Neural progenitor cell (in vitro differentiated cells): ENCODE measurements around the gene PRXL2C. TPM values are rescaled to one million over a fixed set of nuclear protein-coding genes. Genes with fewer than 3 reads are reported as not detected.
"Not testable (repeated sequence)": the region's sequence is repeated elsewhere in the genome, so short reads cannot be mapped to it uniquely, and the experiment has no call there.

Experiments
- DNase-seq: peaks from one replicate; pipeline ENCODE4 v3.0.0-alpha.2; 2016; ENCODE audit warnings: low spot score
- H2AFZ ChIP-seq: fragments of 200-600 bp; sonication (generic); replicated peaks from 2 replicates; pipeline ENCODE4 v1.6.1; 2016; ENCODE audit warnings: antibody characterized with exemption
- H3F3A ChIP-seq: fragments of 200-600 bp; sonication (generic); 2 replicates; pipeline ENCODE4 v1.6.1; 2016; ENCODE audit warnings: antibody characterized with exemption, low read depth
- H3K27ac ChIP-seq: fragments of 200-600 bp; sonication (generic); 2 replicates; pipeline ENCODE4 v1.5.1; 2016; ENCODE audit warnings: mild to moderate bottlenecking
- H3K27me3 ChIP-seq: fragments of 200-600 bp; sonication (generic); 2 replicates; pipeline ENCODE4 v1.6.1; 2016; ENCODE audit warnings: mild to moderate bottlenecking, moderate library complexity
- H3K36me3 ChIP-seq: fragments of 200-600 bp; sonication (generic); 2 replicates; pipeline ENCODE4 v1.5.1; 2016
- H3K4me1 ChIP-seq: fragments of 200-600 bp; sonication (generic); 2 replicates; pipeline ENCODE4 v1.6.1; 2016; ENCODE audit warnings: mixed run types
- H3K4me2 ChIP-seq: fragments of 200-600 bp; sonication (generic); 2 replicates; pipeline ENCODE4 v1.6.1; 2016
- H3K4me3 ChIP-seq: fragments of 200-600 bp; sonication (generic); 2 replicates; pipeline ENCODE4 v1.5.1; 2016
- H3K79me2 ChIP-seq: fragments of 200-600 bp; sonication (generic); 2 replicates; pipeline ENCODE4 v1.6.1; 2016; ENCODE audit warnings: low read depth
- H3K9ac ChIP-seq: fragments of 200-600 bp; sonication (generic); 2 replicates; pipeline ENCODE4 v1.6.1; 2016
- H3K9me3 ChIP-seq: fragments of 200-600 bp; sonication (generic); 2 replicates; pipeline ENCODE4 v1.5.1; 2016; ENCODE audit warnings: low read depth
- H4K20me1 ChIP-seq: fragments of 200-600 bp; sonication (generic); 2 replicates; pipeline ENCODE4 v1.6.1; 2016; ENCODE audit warnings: low read depth
- H3K27ac Mint-ChIP-seq: 3 replicates; pipeline ENCODE4 v1.8.0; 2021; ENCODE audit warnings: mixed read lengths
- H3K27me3 Mint-ChIP-seq: 2 replicates; pipeline ENCODE4 v1.8.0; 2022; ENCODE audit warnings: low read depth, mild to moderate bottlenecking, inconsistent platforms, moderate library complexity, mixed read lengths; ENCODE audit not compliant: insufficient read depth
- H3K36me3 Mint-ChIP-seq: 3 replicates; pipeline ENCODE4 v1.8.0; 2021; ENCODE audit warnings: mixed read lengths
- H3K4me1 Mint-ChIP-seq: 3 replicates; pipeline ENCODE4 v1.8.0; 2021; ENCODE audit warnings: mixed read lengths
- H3K4me3 Mint-ChIP-seq: 3 replicates; pipeline ENCODE4 v1.8.0; 2021; ENCODE audit warnings: mild to moderate bottlenecking, moderate library complexity, mixed read lengths
- H3K9me3 Mint-ChIP-seq: 3 replicates; pipeline ENCODE4 v1.8.0; 2020; ENCODE audit warnings: mixed read lengths
- EZH2 ChIP-seq: fragments of 200-600 bp; sonication (generic); IDR thresholded peaks from 2 replicates; pipeline ENCODE4 v1.6.1; 2017; ENCODE audit warnings: antibody characterized with exemption, mild to moderate bottlenecking, moderate library complexity
- EZH2phosphoT487 ChIP-seq: fragments of 200-600 bp; sonication (generic); IDR thresholded peaks from 2 replicates; pipeline ENCODE4 v1.6.1; 2017; ENCODE audit warnings: antibody characterized with exemption
- total RNA-seq: library from RNA; depleted of rRNA; stranded (reverse); fragments of >200 nt; gene quantifications from 2 replicates; pipeline ENCODE4 v1.2.3, GENCODE V29; 2015; ENCODE audit warnings: low replicate concordance
- TF ChIP-seq, protein P1 (sequence below): fragments of 200-600 bp; sonication (generic); IDR thresholded peaks from 2 replicates; pipeline ENCODE4 v1.5.1; 2017; ENCODE audit warnings: antibody characterized with exemption, mild to moderate bottlenecking

PRXL2C gene
- total RNA-seq, 1 donor from 2014 or later: 5.1 TPM

GRCh38 chr9:96617439-96618185, 37.5 kb downstream of the PRXL2C start:
- H3K27ac ChIP-seq: no peak overlapping the region
- peaks cover 28% of the 10 kb centered on the region for H3K27me3 ChIP-seq
- H3K4me1 Mint-ChIP-seq: peaks cover 41% of the 10 kb centered on the region
- H3F3A ChIP-seq: peaks cover 24% of the 10 kb centered on the region
- H3K27ac Mint-ChIP-seq: no peak overlapping the region
- H3K4me3 ChIP-seq: peak overlapping the region; percentile 91
- TF ChIP-seq EZH2phosphoT487 (no peak), EZH2 (no peak)
- TF ChIP-seq, protein P1, sequence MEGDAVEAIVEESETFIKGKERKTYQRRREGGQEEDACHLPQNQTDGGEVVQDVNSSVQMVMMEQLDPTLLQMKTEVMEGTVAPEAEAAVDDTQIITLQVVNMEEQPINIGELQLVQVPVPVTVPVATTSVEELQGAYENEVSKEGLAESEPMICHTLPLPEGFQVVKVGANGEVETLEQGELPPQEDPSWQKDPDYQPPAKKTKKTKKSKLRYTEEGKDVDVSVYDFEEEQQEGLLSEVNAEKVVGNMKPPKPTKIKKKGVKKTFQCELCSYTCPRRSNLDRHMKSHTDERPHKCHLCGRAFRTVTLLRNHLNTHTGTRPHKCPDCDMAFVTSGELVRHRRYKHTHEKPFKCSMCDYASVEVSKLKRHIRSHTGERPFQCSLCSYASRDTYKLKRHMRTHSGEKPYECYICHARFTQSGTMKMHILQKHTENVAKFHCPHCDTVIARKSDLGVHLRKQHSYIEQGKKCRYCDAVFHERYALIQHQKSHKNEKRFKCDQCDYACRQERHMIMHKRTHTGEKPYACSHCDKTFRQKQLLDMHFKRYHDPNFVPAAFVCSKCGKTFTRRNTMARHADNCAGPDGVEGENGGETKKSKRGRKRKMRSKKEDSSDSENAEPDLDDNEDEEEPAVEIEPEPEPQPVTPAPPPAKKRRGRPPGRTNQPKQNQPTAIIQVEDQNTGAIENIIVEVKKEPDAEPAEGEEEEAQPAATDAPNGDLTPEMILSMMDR: no peak
- no peak overlapping the region for H2AFZ ChIP-seq
- peak overlapping the region; percentile 99 for H3K4me2 ChIP-seq
- H3K9me3 ChIP-seq: no peaks in the 10 kb centered on the region
- H3K9me3 Mint-ChIP-seq: no peaks in the 10 kb centered on the region
- peaks cover 2% of the 10 kb centered on the region for H3K27me3 Mint-ChIP-seq
- DNase-seq: peak; percentile 15
- H4K20me1 ChIP-seq: peaks cover 47% of the 10 kb centered on the region
- peaks cover 39% of the 10 kb centered on the region for H3K79me2 ChIP-seq
- H3K9ac ChIP-seq: no peak overlapping the region
- peaks cover 32% of the 10 kb centered on the region for H3K4me1 ChIP-seq
- H3K36me3 Mint-ChIP-seq: no peaks in the 10 kb centered on the region
- peak overlapping the region; percentile 91 for H3K4me3 Mint-ChIP-seq
- H3K36me3 ChIP-seq: no peaks in the 10 kb centered on the region

- Histone ChIP-seq H3K4me2 (no peak overlapping the region), H3F3A (peaks cover 25% of the 10 kb centered on the region), H3K4me3 (no peak overlapping the region), H3K4me1 (peaks cover 38% of the 10 kb centered on the region), H4K20me1 (peaks cover 53% of the 10 kb centered on the region), H3K9ac (no peak overlapping the region), H3K27me3 (peaks cover 28% of the 10 kb centered on the region), H2AFZ (no peak overlapping the region), H3K36me3 (no peaks in the 10 kb centered on the region), H3K9me3 (no peaks in the 10 kb centered on the region), H3K27ac (no peak overlapping the region), H3K79me2 (peaks cover 42% of the 10 kb centered on the region)
- no peaks in the 10 kb centered on the region for H3K9me3 Mint-ChIP-seq
- DNase-seq: no peak
- TF ChIP-seq, protein P1: no peak
- H3K27ac Mint-ChIP-seq: no peak overlapping the region
- H3K4me3 Mint-ChIP-seq: peak overlapping the region; percentile 91
- peaks cover 2% of the 10 kb centered on the region for H3K27me3 Mint-ChIP-seq
- H3K36me3 Mint-ChIP-seq: no peaks in the 10 kb centered on the region
- H3K4me1 Mint-ChIP-seq: peaks cover 47% of the 10 kb centered on the region
Observed at GRCh38 chr9:96616817-96617438, 38.2 kb downstream of the PRXL2C start.

GRCh38 chr9:96615411-96615810, 39.7 kb downstream of the PRXL2C start:
- H3K36me3 ChIP-seq: no peaks in the 10 kb centered on the region
- no peaks in the 10 kb centered on the region for H3K36me3 Mint-ChIP-seq
- H2AFZ ChIP-seq: no peak overlapping the region
- H3K27me3 ChIP-seq: peaks cover 28% of the 10 kb centered on the region
- no peak overlapping the region for H3K4me2 ChIP-seq
- H3K27ac ChIP-seq: no peak overlapping the region
- H4K20me1 ChIP-seq: peaks cover 53% of the 10 kb centered on the region
- peaks cover 43% of the 10 kb centered on the region for H3K4me1 Mint-ChIP-seq
- no peak overlapping the region for H3K4me3 ChIP-seq
- no peak for DNase-seq
- H3K9me3 Mint-ChIP-seq: no peaks in the 10 kb centered on the region
- H3K9me3 ChIP-seq: no peaks in the 10 kb centered on the region
- TF ChIP-seq, protein P1: no peak
- TF ChIP-seq EZH2 (no peak), EZH2phosphoT487 (no peak)
- no peak overlapping the region for H3K9ac ChIP-seq
- peaks cover 11% of the 10 kb centered on the region for H3F3A ChIP-seq
- H3K4me3 Mint-ChIP-seq: no peak overlapping the region
- peaks cover 35% of the 10 kb centered on the region for H3K4me1 ChIP-seq
- no peak overlapping the region for H3K27ac Mint-ChIP-seq
- H3K27me3 Mint-ChIP-seq: peaks cover 2% of the 10 kb centered on the region
- H3K79me2 ChIP-seq: peaks cover 56% of the 10 kb centered on the region

DNA sequence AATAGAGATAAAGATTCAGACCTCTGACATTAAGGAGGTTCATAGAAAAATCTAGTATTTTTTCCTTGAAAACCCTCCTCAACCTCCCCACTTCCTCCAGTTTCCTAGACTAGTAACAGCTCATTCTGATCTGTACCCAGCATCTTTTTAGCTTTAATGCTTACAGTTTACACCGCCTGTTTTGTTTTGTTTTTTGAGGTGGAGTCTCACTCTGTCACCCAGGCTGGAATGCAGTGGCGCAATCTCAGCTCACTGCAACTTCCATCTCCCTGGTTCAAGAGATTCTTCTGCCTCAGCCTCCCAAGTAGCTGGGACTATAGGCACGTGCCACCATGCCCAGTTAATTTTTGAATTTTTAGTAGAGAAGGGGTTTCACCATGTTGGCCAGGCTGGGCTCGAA, 40.5 kb downstream of the PRXL2C start:
- H3K9me3 Mint-ChIP-seq, H2AFZ ChIP-seq, H3K27ac Mint-ChIP-seq, H3K27ac ChIP-seq, H3F3A ChIP-seq, H3K9me3 ChIP-seq, H3K36me3 ChIP-seq, H3K36me3 Mint-ChIP-seq, H3K4me3 Mint-ChIP-seq, DNase-seq, H3K9ac ChIP-seq, H3K4me3 ChIP-seq, H3K27me3 Mint-ChIP-seq, H3K4me2 ChIP-seq: not testable (repeated sequence)
- H3K27me3 ChIP-seq: peaks cover 25% of the 10 kb centered on the region
- peaks cover 54% of the 10 kb centered on the region for H4K20me1 ChIP-seq
- peaks cover 59% of the 10 kb centered on the region for H3K79me2 ChIP-seq
- H3K4me1 Mint-ChIP-seq: peaks cover 36% of the 10 kb centered on the region
- peaks cover 29% of the 10 kb centered on the region for H3K4me1 ChIP-seq
